PC-9 (cell line): ENCODE results near the gene NDUFS8.

Source experiments
- CTCF ChIP-seq: fragments of 200-600 bp; sonication (generic); conservative IDR thresholded peaks from 2 replicates; pipeline ENCODE4 v1.6.1; 2017; ENCODE audit warnings: mixed run types, antibody characterized with exemption, mild to moderate bottlenecking, moderate library complexity
- EZH2 ChIP-seq: fragments of 200-600 bp; sonication (generic); IDR thresholded peaks from 2 replicates; pipeline ENCODE4 v1.8.0; 2017; ENCODE audit warnings: antibody characterized with exemption, low read depth

GRCh38 chr11:68044145-68044813 is 13.8 kb downstream of the NDUFS8 start:
- TF ChIP-seq CTCF (no peak; the same call in 1 of the 2 replicates), EZH2 (no peak)
